OCI-LY1 (cell line): Measurements from ENCODE around the gene PIP4K2C.
A peak's percentile ranks its signal among the peaks of the same experiment; 100 is the strongest.

Source experiments
- CTCF ChIP-seq: fragments of 200-600 bp; sonication (generic), shearing (Covaris generic); IDR thresholded peaks from 2 replicates; pipeline ENCODE4 v1.5.1; 2017; ENCODE audit warnings: mild to moderate bottlenecking, antibody characterized with exemption, low read length, moderate library complexity, mixed read lengths
- EZH2 ChIP-seq: fragments of 200-600 bp; sonication (generic), shearing (Covaris generic); IDR thresholded peaks from 2 replicates; pipeline ENCODE4 v1.8.0; 2017; ENCODE audit warnings: borderline replicate concordance, mixed run types, mild to moderate bottlenecking, antibody characterized with exemption, low read length, moderate library complexity, mixed read lengths

GRCh38 chr12:57632958-57633840, 42.2 kb downstream of the PIP4K2C start, which contains the start of gene B4GALNT1:
- TF ChIP-seq CTCF (peak; percentile 86), EZH2 (no peak)
